Measurements from ENCODE around the gene MAD1L1.
A peak's percentile ranks its signal among the peaks of the same experiment; 100 is the strongest.

Gene MAD1L1

GRCh38 chr7:2069472-2069860 is 163.3 kb downstream of the MAD1L1 start:
- TF ChIP-seq CTCF (conservative IDR thresholded peaks at IDR 0.05; ENCODE audit: low read depth), result no peak
- ChIA-PET POLR2A (ENCODE audit: low non-redundant PET) (no interaction called here), CTCF (interaction anchor here (0.6 to 0.7 kb wide), 3 partner anchors 121 to 314 kb away, joined by 3 to 5 read pairs (median 4); no protein-coding TSS in a partner anchor)

GRCh38 chr7:2068693-2069471 is 163.9 kb downstream of the MAD1L1 start:
- no peak for TF ChIP-seq CTCF (conservative IDR thresholded peaks at IDR 0.05; ENCODE audit: low read depth)
- ChIA-PET POLR2A (ENCODE audit: low non-redundant PET) (no interaction called here), CTCF (interaction anchor here (0.6 kb wide), 4 partner anchors 11 to 490 kb away, joined by 3 to 6 read pairs (median 4); no protein-coding TSS in a partner anchor)
- DNase-seq (ENCODE audit: low spot score), result no peak
- no peak overlapping the region for H3K27ac ChIP-seq

More at GRCh38 chr7:2069472-2069860, 163.3 kb downstream of the MAD1L1 start:
- H3K27ac ChIP-seq, result no peak overlapping the region
- DNase-seq (ENCODE audit: low spot score), result no peak

GRCh38 chr7:2066251-2066919 is 166.4 kb downstream of the MAD1L1 start:
- no peak for DNase-seq (ENCODE audit: low spot score)
- H3K27ac ChIP-seq, result no peak overlapping the region
- POLR2A ChIA-PET (ENCODE audit: low non-redundant PET), result no interaction called here
- no peak for TF ChIP-seq CTCF (conservative IDR thresholded peaks at IDR 0.05; ENCODE audit: low read depth)
- CTCF ChIA-PET, result no interaction called here

GRCh38 chr7:2065528-2065927 is 167.2 kb downstream of the MAD1L1 start:
- DNase-seq (ENCODE audit: low spot score), result no peak
- ChIA-PET POLR2A (ENCODE audit: low non-redundant PET) (no interaction called here), CTCF (no interaction called here)
- H3K27ac ChIP-seq, result no peak overlapping the region
- no peak for TF ChIP-seq CTCF (conservative IDR thresholded peaks at IDR 0.05; ENCODE audit: low read depth)

GRCh38 chr7:2063563-2064260 is 169.0 kb downstream of the MAD1L1 start:
- peak; percentile 36 for DNase-seq (ENCODE audit: low spot score)
- TF ChIP-seq CTCF (conservative IDR thresholded peaks at IDR 0.05; ENCODE audit: low read depth), result no peak
- H3K27ac ChIP-seq, result peak overlapping the region; percentile 63
- POLR2A ChIA-PET (ENCODE audit: low non-redundant PET), result no interaction called here
- CTCF ChIA-PET, result interaction anchor here (1.0 kb wide), 1 partner anchor 399 kb away, joined by 4 read pairs; no protein-coding TSS in a partner anchor

DNA sequence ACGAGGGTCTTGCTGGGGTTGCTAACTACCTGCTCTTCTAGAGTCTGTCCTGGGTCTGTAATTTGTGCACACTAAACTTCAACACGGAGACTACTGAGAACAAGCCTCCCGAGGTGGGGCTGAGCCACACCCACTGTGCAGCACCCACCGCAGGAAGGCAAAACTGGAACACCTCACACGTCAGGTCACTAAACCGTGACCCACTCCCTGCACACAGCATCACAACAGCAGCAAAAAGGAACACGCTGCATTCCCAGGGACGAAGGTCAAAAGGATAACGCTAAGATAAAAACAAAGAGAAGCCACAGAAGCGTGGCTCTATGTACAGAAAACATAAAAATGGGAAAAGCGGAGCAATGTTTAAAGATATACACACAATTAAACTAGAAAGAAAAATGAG is 170.1 kb downstream of the MAD1L1 start:
- ChIA-PET CTCF (no interaction called here), POLR2A (ENCODE audit: low non-redundant PET) (no interaction called here)
- DNase-seq (ENCODE audit: low spot score), result no peak
- TF ChIP-seq CTCF (conservative IDR thresholded peaks at IDR 0.05; ENCODE audit: low read depth), result no peak
- H3K27ac ChIP-seq, result no peak overlapping the region

Data from RWPE1 (cell line).